Pons (tissue), 1 donor: ENCODE results near the gene WFDC6.

Experiments
- DNase-seq: peaks from one replicate; pipeline ENCODE4 v3.0.0-alpha.2; 2016; ENCODE audit warnings: low spot score

Gene WFDC6

DNA sequence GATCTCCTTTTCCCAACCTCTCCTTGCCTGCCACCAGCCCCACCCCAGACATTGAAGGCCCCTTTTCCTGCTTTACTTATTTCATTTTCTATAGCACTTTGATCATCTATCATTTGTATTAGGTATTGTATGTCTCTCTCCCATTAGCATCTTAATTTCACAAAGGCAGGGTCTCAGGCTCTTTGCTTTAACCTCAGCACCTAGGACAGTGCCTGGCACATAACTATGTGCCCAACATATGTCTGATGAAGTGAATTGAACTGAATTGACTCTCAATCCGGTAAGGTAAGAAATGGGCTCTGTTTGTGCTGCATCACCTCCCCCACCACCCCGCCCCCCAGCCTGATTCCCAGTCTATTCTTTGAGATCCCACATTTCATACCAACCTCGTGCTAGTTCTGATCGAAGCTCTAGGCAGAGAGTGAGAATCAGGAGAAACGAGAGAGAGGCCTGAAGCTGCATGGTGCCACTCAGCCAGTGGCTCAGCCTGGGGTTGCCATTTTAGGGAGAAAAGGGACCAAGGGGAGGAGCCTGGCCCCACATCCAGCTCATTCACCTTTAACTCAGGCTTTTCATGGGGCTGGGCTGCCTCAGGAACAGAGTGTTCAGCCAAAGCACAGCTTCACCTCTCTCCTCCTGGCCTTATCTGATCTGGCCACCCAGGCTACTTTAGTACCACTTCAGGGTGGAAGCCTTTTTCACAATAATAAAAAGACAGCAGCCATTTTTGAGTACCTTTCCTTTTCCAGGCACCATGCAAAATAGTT is 24.0 kb downstream of the WFDC6 start, which contains the start of gene SPINT3:
Gene SPINT3, minus strand, starts transcription at position 476 of the 767 bp plus-strand sequence. Its CDS starts 14 bp downstream, at position 462.
- DNase-seq: no peak

DNA sequence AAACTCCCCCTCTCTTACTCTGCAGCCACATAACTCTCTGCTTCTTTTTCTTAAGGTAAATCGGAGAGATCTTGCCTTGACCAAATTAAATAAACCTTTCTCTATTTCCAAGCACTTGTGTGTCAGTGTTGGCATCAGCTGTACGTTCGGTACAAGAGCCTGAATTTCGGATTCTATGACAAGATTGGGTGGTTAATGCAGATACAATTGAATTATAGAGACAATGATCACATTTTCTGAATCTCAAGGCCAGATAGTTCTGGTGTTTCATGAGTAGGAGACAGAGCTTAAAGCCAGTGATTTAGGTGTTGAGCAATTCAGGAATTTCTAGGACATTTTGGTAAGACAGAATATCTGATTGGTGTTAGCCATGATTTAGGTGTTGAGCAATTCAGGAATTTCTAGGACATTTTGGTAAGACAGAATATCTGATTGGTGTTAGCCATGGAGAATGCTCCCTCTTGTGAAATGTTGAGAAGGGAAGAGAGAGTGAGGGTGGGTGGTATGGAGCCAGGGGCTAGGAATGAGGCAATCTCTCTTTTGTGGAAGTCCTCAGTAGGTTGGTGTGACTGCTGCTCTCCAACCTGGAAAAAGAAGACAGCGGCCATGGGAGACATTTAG is 28.9 kb downstream of the WFDC6 start:
- no peak for DNase-seq

DNA sequence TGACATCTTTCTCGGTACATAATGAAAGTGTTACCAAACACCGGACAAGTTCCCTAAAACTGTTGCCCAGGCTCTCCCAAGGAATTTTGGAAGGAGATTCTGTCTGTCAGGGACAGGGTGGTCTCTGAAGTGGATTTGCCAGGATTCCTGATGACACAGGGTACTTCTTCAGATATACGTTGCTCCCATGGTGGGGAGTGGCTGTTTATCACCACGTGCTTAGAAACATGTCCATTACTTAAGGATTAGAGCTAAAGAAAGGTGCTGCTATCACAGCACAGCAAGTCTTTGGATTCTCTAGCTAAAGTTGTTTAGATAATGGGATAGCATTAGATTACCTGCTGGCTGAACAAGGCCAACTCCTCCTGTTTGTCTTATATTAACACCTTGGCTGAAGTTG is 30.2 kb downstream of the WFDC6 start:
- no peak for DNase-seq

DNA sequence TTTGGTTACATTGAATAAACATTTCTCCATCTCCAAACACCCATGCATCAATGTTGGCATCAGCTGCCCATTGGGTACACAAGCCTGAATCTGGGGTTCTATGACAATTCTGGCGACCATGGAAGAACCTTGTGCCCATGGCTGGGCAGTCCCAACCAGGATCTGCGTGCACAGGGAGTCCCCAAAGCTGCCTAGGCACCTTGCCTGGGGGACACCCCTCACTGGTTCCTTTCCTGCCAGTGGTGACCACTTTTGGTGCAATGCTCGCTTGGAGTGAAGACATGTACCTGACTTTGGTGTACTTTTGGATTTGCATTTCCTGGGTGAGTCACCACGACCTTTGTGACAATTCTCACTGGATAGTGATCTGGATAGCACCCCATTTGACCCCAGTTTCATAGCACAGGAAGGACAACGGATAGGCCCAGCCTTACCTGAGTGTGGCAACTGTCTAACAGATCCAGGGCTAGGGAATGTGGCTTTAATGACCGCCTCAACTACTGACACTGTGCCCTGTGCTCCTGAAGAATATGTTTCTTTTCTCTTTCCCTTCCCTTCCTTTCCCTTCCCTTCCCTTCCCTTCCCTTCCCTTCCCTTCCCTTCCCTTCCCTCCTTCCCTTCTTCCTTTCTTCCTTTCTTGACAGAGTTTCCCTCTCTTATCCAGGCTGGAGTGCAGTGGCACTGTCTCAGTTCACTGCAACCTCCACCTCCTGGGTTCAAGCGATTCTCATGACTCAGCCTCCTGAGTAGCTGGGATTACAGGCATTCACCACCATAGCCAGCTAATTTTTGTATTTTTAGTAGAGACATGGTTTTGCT is 31.0 kb downstream of the WFDC6 start:
- DNase-seq: no peak

DNA sequence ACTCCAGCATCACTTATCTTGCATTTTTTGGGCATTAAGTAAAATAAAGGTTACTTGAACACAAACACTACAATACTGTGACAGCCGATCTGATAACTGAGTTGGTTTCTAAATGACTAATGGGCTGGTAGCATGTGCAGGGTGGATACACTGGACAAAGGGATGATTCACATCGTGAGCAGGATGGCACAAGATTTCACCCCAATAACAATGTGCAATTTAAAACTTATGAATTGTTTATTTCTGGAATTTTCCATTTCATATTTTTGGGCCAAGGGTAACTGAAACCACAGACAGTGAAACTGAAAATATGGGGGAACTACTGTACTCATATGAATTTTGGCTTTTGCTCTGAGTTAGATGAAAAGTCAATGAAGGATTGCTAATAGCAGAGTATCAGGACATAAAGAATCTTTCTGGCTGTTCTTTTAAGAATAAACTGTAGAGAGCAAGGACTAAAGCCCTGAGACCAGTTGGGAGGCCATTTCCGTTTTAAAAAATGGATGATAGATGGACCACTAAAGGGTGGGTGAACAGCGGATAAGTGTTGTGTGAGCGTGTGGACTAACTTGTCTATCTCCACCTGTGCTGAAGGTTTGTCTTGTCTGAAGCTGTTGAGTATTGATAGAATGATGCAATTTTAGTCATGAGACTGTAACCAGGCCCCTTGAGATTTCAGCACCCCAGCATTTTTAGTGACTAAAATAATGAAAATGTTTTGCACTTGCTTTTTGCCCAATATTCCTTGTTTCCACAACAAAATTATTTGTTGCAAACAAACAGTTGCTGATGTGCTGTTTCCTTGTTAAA is 32.1 kb downstream of the WFDC6 start:
- DNase-seq: peak; percentile 3

DNA sequence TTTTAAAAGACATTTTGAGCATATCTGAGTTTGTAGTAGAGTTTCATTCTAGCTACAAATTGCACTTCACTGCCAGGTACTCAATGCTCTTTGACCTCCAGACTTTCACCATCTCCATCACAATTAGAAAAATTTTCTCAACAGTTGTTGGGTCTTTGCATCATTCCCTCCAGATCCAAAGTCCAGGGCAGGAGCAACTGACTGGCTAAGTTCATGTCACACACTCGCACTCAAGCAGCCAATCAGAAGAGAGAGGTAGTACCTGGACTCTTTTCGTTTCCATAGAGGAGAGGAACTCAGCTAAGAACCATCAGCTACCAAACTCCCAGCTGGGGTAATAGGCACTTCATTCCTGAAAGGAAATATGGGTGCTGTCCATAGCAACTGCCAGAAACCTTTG is 32.9 kb downstream of the WFDC6 start:
- no peak for DNase-seq

DNA sequence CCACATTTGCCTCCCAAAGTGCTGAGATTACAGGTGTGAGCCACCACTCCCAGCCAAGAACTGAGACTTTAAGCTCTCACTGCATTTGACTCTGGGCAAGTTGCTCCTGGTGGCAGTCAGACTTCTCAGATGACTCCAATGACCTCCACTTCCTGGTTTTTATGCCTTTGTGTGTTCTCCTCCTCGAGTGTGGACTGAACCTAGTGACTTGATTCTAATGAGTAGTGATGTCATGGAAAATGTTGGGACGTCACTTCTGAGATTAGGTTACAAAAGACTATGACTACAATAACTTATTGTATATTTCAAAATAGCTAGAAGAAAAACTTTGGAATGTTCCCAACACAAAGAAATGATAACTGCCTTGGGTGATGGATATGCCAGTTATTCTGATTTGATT is 35.9 kb downstream of the WFDC6 start:
- DNase-seq: no peak

DNA sequence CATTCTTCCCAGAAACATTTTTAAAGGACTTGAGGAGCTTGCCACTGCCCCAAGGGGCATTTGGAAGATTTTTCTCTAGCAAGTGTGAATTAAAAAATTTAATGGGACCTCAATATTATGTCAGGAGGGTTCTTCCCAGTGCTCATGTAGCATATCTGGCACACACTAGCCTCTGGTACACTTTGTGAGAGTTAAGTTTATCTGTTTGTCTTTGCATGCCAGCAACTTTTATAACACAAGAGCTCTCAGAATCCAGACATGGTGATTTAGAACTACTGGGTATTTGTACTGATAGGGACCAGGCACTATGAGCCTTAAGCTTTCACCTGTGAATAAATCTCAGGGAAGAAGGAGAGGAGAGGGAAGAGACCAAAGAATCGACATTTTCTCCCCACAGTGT is 36.7 kb downstream of the WFDC6 start:
- no peak for DNase-seq

DNA sequence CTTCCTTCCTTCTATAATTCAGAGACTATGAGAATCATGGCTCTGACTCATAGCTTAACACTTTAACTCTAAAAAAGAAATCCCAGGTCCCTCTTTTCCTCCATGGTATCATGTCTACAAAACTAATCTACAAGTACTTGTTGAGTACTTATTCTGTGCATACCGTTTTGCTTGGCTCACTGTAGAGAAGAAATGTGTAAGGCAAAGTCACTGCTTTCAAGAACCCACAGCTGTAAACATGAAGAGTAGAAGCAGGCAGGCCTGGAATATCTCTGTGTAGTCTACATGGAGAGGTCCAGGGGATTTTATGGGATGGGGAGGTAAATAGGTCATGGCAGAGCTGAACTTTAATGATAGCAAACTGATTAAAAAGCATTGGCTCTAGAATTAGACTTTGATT is 37.7 kb downstream of the WFDC6 start:
- no peak for DNase-seq

DNA sequence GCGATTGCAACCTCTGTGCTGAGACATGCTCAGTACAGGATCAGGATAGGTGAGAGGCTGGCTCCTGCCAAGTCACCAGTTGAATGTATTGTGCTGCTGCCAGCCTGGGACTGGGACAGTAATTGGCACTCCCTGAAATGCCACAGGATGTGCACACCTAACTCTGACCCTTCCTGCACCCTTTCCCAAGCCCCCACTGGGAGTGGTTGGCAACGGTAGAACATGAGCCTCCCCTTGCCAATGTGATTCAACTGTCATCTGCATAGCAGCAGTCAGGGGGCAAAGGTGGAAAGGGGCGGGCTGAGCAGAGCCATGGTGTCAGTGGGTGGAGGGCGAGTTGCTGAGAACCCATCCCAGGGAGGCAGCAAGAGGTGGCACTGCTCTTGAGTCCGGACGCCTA is 39.3 kb downstream of the WFDC6 start:
- no peak for DNase-seq

DNA sequence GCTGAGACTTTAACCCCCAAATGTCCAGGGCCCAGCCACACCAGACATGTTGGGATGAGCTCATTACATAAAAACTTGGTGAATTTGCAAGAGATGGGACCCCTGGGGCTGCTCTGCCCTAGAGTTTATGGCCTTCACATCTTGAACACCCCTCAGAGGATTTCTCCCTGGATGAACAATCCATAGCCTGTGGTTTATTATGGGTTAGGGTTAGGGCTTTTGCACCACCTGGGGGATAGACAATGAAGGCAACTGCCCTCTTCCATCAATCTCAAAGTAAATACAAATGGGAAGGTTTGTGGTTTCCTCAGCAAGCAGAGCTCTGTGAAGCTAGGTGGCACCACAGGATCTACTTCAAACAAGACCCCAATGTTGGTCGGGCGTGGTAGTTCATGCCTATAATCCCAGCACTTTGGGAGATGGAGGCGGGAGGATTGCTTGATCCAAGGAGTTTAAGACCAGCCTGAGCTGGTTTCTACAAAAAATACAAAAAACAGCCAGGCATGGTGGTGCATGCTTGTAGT is 41.2 kb downstream of the WFDC6 start:
- no peak for DNase-seq

DNA sequence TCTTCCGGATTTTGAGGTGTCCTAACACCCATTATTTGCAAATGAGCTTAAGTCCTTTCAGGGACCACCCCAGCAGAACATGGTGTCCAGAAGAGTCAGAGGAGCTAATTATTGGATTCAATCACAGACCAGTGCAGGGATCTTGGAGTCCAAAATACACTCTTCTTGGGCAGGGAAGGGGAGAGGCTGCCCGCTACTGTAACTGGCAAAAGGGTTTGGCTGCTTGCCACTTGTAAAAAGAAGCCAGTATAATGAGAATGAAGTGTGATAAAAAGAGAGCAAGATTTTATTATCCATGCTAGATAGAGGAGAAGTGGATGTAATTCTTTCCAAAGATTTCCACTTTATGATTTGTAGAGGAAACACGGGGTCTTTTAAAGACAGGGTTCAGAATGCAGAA is 43.1 kb downstream of the WFDC6 start:
- DNase-seq: no peak

DNA sequence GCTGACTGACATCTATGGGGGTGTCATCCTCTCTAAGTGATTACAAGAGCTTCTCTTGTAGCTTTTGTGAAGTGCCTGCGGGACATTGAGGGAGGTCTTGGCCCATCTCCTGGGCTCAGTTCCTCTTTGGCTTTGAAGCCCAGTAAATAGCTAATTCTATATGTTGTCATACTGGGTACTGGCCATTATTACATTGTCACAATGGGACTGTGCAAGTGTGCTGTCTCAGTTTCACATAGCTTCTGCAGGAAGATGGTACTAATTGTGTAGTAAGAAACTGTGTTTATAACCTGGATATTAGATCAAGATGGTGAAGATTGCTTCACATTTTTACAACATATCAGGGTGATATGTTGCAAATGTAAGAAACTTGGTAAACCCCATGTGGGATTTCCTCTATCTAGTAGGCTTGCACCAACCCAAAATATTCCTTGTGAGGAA is 43.8 kb downstream of the WFDC6 start:
- DNase-seq: no peak

DNA sequence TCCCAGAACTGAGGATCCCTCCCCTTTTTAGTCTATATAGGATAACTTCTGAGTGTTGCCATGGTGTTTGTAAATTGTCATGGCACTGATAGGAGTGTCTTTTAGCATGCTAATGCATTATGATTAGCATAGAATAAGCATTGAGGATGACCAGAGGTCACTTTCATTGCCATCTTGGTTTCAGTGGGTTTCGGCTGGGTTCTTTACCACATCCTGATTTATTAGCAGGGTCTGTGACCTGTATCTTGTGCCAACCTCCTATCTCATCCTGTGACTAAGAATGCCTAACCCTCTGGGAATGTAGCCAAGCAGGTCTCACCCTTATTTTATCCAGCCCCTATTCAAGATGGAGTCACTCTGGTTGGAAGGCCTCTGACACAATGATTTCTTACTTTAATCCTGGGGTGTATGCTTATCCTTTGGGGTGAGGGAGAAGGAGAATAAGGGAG is 50.2 kb downstream of the WFDC6 start:
- DNase-seq: no peak

DNA sequence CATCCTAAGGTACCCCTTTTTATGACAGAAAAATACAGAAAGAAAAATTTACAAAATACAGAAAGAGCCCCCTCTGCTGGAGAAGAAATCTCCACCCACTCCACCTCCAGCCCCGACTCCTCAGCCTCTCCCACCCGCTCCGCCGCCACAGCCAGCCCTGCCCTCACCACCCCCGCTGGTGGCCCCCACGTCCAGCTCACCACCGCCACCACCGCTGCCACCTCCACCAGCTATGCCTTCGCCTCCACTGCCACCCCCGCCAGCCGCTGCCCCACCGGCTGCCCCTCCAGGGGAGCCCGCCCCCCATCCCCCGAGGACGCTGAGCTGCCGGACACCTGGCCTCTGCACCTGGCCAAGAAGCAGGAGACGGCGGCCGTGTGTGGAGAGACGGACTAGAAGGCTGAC is 52.0 kb downstream of the WFDC6 start:
- no peak for DNase-seq

DNA sequence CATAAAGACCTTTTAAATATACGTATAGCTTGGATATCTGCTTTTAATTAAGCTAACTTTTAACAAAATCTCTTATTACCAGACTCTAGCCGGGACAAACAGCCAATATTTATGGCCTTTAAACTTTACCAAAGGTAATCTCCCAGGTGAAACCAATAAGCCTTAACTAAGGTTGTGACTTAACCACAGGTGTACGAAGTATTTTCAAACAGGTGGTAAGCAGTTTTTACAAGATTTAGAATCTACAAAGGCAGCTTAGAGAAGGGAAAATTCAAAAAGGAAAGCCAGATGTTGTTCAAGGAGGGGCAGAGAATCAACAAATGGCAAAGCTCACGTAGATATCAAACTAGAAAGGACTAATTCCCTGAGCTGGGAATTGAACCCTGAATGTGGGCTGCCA is 53.9 kb downstream of the WFDC6 start:
- no peak for DNase-seq

DNA sequence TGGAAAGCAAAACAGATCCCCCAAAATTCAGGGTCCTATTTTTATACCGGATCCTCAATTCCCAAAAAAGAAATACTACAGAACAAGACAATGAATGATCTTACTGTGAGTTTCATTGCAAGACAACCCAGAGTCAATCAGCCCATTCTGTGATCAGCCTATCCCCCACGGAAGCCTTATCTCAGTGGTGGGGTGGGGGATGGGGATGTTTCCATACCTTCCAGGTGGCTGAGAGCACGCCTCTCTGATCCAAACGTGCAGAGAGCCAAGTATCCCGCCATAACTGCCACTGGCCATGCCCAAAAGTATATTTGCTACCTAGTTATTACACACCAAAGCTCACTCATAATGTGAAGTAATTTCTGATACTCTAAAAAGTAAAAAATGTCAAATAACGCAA is 54.6 kb downstream of the WFDC6 start:
- no peak for DNase-seq
